ENCODE data around the gene ZNF684. TPM values are rescaled to one million over a fixed set of nuclear protein-coding genes. Genes with fewer than 3 reads are reported as not detected.
"Not testable (repeated sequence)": the region's sequence is repeated elsewhere in the genome, so short reads cannot be mapped to it uniquely, and the experiment has no call there.

The ZNF684 gene
- total RNA-seq: 3.5 to 5.2 TPM (median 4.8 TPM) in 3 replicates
- long read RNA-seq, partial matches to known transcripts: 0 of 4 reads
- long read RNA-seq, other reads (novel, unspliced or antisense): 1 of 4 reads

DNA sequence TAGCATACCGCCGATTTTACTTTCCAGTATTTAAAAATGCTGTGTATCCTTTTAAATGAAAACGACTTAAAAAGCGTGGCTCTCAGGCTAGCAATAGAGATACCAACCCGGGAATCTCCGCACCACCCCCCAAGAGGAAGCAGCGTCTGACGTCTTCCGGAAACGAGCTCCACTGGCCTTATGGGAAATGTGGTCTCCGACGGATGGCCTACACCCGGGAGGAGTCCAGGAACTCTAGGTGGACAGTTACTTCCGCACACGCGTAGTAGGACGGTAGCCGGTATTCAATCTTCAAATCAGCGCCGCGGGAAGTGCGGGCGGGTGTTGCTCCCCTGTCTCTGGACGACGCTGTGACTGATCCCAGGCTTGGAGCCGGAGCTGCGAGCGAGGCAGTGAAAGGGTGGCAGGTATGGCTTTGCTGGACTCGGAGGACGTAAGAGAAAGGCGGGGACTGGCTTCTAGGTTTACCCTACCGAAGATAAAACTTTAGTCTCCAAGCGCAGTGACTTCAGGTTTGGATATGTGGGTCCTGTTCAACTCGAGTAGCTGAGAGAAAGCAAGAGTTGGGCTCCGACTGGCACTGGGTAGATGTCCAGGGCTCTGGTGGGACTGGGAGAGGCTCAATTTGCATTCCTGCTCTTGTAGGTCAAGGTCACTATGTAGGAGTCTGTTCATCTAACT lies at the start of gene ZNF684:
Gene ZNF684, plus strand, starts transcription at position 257 of the 681 bp plus-strand sequence. CDS start 1,530 bp downstream, outside the sequence.
- Mint-ChIP-seq H3K27ac (ENCODE audit: unreplicated experiment) (peak within 1 kb of the TSS; percentile 98), H3K4me3 (ENCODE audit: unreplicated experiment) (peak within 1 kb of the TSS; percentile 95), H3K36me3 (ENCODE audit: low read depth) (peaks cover 1% of the 10 kb centered on the region), H3K4me1 (ENCODE audit: low read depth) (peaks cover 27% of the 10 kb centered on the region), H3K27me3 (ENCODE audit: low read depth) (no peaks in the 10 kb centered on the region), H3K9me3 (ENCODE audit: low read depth) (peaks cover 10% of the 10 kb centered on the region)
- peak; percentile 91 for DNase-seq (ENCODE audit: low spot score)
- TF ChIP-seq, protein P1, sequence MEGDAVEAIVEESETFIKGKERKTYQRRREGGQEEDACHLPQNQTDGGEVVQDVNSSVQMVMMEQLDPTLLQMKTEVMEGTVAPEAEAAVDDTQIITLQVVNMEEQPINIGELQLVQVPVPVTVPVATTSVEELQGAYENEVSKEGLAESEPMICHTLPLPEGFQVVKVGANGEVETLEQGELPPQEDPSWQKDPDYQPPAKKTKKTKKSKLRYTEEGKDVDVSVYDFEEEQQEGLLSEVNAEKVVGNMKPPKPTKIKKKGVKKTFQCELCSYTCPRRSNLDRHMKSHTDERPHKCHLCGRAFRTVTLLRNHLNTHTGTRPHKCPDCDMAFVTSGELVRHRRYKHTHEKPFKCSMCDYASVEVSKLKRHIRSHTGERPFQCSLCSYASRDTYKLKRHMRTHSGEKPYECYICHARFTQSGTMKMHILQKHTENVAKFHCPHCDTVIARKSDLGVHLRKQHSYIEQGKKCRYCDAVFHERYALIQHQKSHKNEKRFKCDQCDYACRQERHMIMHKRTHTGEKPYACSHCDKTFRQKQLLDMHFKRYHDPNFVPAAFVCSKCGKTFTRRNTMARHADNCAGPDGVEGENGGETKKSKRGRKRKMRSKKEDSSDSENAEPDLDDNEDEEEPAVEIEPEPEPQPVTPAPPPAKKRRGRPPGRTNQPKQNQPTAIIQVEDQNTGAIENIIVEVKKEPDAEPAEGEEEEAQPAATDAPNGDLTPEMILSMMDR (IDR thresholded peaks at IDR 0.05): no peak

DNA sequence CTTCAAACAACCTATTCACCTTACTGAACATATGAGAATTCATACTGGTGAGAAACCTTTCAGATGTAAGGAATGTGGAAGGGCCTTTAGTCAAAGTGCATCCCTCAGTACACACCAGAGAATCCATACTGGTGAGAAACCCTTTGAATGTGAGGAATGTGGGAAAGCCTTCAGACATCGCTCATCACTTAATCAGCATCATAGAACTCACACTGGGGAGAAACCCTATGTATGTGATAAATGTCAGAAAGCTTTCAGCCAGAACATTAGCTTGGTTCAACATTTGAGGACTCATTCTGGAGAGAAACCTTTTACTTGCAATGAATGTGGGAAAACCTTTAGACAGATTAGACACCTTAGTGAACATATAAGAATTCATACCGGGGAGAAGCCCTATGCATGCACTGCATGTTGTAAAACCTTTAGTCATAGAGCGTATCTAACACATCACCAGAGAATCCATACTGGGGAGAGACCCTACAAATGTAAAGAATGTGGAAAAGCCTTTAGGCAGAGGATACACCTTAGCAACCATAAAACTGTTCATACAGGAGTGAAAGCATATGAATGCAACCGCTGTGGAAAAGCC lies 36.0 kb upstream of the ZNF684 start:
- DNase-seq (ENCODE audit: low spot score): no peak
- Mint-ChIP-seq H3K4me3 (ENCODE audit: unreplicated experiment) (no peak overlapping the region), H3K27ac (ENCODE audit: unreplicated experiment) (no peak overlapping the region), H3K36me3 (ENCODE audit: low read depth) (peaks cover 66% of the 10 kb centered on the region), H3K27me3 (ENCODE audit: low read depth) (no peaks in the 10 kb centered on the region), H3K4me1 (ENCODE audit: low read depth) (no peaks in the 10 kb centered on the region), H3K9me3 (ENCODE audit: low read depth) (peaks cover 63% of the 10 kb centered on the region)
- TF ChIP-seq, protein P1 (IDR thresholded peaks at IDR 0.05): no peak

DNA sequence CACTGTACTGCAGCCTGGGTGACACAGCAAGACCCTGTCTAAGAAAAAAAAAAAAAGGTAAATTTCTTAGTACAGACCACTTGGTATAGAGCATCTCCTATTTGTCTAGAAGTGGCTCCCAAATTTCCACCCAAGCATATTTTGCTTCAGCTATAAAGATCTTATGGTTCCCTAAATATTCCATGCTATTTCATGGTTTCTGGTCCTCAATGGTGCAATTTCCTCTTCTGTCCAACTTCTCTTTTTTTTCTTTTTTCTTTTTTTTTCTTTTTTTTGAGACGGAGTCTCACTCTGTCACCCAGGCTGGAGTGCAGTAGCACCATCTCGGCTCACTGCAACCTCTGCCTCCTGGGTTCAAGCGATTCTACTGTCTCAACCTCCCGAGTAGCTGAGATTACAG lies 28.8 kb upstream of the ZNF684 start:
- H3K4me1 Mint-ChIP-seq (ENCODE audit: low read depth); H3K27ac Mint-ChIP-seq (ENCODE audit: unreplicated experiment); H3K27me3 Mint-ChIP-seq (ENCODE audit: low read depth); DNase-seq (ENCODE audit: low spot score); H3K4me3 Mint-ChIP-seq (ENCODE audit: unreplicated experiment): not testable (repeated sequence)
- peaks cover 31% of the 10 kb centered on the region for H3K36me3 Mint-ChIP-seq (ENCODE audit: low read depth)
- H3K9me3 Mint-ChIP-seq (ENCODE audit: low read depth): peaks cover 48% of the 10 kb centered on the region

DNA sequence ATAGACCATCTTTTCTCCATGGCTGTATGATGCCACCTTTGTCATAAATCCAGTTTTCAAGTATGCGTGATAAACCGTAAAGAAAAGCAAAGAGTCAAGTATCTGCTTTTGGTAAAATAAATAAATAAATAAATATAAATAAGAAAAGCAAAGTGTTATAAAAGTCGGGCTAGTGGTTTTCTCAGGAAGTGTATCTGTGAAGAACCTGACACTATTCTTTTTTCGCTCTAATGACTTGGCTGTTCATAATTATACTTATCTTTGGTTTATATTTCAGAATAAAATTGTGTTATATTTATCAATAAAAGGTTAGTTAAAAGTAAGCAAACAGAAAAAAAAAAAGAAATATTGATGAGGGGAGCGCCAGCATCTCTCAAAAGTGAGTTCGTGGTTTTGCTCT lies 23.5 kb upstream of the ZNF684 start:
- Mint-ChIP-seq H3K27me3 (ENCODE audit: low read depth) (no peaks in the 10 kb centered on the region), H3K4me1 (ENCODE audit: low read depth) (peaks cover 10% of the 10 kb centered on the region), H3K36me3 (ENCODE audit: low read depth) (peaks cover 18% of the 10 kb centered on the region), H3K4me3 (ENCODE audit: unreplicated experiment) (peak overlapping the region; percentile 88), H3K27ac (ENCODE audit: unreplicated experiment) (peak overlapping the region; percentile 80), H3K9me3 (ENCODE audit: low read depth) (peaks cover 26% of the 10 kb centered on the region)
- no peak for DNase-seq (ENCODE audit: low spot score)
- TF ChIP-seq, protein P1 (IDR thresholded peaks at IDR 0.05): no peak

DNA sequence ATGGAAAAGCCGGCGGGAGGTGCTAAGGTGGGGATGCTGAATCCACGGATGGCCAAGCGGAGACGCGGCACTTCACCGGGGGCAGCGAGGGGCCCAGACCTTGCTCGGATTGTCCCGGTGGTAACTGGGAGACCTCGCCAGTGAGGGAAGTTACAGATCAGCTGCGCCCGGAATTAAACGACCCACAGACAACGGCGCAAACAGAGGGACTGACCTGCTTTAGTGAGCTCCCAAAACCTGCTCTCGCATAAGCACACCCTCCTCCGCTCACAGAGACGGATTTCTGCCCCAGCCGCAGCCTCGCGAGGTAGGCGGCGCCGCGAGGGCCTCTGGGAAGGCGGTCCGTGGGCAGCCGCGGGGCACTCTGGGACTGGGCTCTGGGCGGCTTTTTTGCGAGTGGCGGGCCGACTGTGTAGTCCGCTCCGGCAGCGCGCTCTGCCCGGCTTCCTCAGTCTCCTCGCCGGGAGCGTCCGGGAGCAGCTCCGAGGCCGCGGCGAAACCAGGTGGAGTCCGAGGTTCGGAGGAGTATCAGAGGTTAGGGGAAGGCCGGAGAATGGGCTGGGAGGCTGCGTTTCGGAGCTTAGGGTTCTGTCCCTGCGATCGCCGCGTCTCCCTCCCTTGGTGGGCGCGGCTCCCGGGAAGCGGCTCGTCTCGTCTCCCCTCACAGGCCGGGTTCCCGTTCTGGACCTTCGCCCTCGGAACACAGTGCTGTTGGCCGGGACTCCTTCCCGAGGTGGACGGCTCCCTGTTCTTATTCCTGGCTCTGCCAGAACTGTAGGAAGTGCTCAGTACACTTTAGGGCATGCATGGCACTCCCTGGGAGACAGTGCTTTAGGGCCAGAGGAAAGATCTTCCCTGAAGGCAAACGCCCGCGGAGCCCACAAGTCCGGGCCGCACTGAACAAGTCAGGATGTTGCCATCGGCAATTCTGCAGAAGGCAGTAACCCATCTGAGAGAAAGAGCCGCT lies 22.8 kb upstream of the ZNF684 start, which contains the start of gene EXO5:
Gene EXO5, plus strand, starts transcription at position 393 of the 967 bp plus-strand sequence. CDS start 5,778 bp downstream, outside the sequence.
- Mint-ChIP-seq H3K4me1 (ENCODE audit: low read depth) (peaks cover 10% of the 10 kb centered on the region), H3K36me3 (ENCODE audit: low read depth) (peaks cover 18% of the 10 kb centered on the region), H3K9me3 (ENCODE audit: low read depth) (peaks cover 24% of the 10 kb centered on the region), H3K27ac (ENCODE audit: unreplicated experiment) (peak within 1 kb of the TSS; percentile 80), H3K27me3 (ENCODE audit: low read depth) (no peaks in the 10 kb centered on the region), H3K4me3 (ENCODE audit: unreplicated experiment) (peak within 1 kb of the TSS; percentile 88)
- DNase-seq (ENCODE audit: low spot score): peak; percentile 94
- TF ChIP-seq, protein P1 (IDR thresholded peaks at IDR 0.05): peak; percentile 25
